NCI-H2107 treated with DMSO at 0.1 percent for 48 hours (cell line): ENCODE results near the gene EIF4E2.
"Not testable (repeated sequence)": the region's sequence is repeated elsewhere in the genome, so short reads cannot be mapped to it uniquely, and the experiment has no call there.

Experiments used
- DNase-seq: peaks from one replicate; lab custom pipeline; 2025; ENCODE audit not compliant: unreplicated experiment; lab: John Stamatoyannopoulos, UW

Gene EIF4E2

DNA sequence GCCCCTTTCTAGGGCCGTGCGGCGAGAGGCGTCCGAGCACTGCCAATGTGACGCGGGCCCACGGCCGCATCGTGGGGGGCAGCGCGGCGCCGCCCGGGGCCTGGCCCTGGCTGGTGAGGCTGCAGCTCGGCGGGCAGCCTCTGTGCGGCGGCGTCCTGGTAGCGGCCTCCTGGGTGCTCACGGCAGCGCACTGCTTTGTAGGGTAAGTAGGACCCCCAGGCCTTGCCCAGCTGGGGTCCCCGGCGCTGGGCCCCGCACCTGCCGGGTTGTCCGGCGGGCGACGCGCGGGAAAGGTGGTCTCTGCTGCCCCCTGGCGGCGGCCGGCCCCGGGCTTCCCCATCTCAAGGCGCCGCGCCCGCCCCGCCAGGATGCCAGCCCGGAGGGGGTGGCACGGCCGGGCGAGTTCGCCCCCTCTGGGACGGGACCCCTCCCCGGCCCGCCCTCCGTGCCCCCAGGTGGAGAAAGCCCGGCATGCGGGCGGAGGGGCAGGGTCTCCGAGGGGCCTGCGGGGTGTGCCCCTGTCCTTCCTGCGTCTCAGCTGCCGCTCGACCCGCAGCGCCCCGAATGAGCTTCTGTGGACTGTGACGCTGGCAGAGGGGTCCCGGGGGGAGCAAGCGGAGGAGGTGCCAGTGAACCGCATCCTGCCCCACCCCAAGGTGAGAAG lies 28.4 kb upstream of the EIF4E2 start:
- DNase-seq = no peak

DNA sequence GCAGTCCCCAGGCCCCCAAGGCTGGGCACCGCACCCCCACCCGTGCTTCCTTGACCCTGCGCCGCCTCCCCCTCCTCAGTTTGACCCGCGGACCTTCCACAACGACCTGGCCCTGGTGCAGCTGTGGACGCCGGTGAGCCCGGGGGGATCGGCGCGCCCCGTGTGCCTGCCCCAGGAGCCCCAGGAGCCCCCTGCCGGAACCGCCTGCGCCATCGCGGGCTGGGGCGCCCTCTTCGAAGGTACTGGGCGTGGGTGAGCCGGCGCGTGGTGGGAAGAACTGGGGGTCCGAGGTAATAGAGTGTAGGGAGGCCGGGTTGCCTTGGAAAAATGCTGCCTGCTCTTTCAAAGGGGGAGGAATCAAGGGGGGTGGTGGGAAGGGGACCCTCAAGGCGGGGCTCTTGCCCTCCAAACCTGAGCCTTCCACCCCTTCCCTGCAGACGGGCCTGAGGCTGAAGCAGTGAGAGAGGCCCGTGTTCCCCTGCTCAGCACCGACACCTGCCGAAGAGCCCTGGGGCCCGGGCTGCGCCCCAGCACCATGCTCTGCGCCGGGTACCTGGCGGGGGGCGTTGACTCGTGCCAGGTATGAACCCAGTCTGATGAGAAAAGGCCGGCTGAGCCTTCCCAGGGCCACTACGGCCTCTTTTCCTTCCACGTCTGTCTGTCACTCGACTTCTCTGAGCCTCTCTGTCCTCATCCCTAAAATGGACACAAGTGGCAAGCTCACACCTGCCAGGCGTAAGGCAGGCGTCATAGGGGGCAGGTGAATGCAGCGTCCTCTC lies 27.7 kb upstream of the EIF4E2 start:
- DNase-seq = no peak

DNA sequence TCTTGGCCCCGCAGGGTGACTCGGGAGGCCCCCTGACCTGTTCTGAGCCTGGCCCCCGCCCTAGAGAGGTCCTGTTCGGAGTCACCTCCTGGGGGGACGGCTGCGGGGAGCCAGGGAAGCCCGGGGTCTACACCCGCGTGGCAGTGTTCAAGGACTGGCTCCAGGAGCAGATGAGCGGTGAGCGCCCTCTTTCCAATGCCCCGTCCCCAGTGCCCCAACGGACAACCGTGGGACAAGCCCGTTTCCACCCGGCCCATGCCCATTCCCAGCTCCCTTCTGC lies 27.1 kb upstream of the EIF4E2 start:
- DNase-seq = no peak

DNA sequence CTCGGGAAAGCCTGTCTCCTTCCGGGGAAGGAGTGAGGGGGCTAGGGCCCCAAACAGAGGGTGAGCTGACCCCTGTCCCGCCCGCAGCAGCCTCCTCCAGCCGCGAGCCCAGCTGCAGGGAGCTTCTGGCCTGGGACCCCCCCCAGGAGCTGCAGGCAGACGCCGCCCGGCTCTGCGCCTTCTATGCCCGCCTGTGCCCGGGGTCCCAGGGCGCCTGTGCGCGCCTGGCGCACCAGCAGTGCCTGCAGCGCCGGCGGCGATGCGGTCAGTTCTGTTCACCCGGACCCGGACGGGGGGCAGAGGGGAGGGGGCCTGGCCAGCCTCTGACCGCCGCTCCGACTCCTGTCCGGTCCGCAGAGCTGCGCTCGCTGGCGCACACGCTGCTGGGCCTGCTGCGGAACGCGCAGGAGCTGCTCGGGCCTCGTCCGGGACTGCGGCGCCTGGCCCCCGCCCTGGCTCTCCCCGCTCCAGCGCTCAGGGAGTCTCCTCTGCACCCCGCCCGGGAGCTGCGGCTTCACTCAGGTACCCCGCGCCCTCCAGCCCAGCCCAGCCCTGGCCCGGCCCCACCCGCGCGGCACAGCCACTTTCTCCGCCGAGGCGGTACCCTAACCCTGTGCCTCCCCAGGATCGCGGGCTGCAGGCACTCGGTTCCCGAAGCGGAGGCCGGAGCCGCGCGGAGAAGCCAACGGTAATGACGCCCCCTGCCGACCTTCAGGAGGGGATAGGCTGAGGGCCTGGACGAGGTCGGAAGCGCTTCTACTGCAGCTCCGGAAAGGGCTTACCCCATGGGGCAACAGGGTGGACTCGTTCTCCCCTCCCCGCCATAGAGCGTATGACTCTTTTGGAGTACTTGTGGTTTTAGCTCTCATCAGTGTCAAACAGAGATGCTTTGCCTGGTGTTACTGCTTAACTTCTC lies 26.5 kb upstream of the EIF4E2 start:
- DNase-seq = no peak

DNA sequence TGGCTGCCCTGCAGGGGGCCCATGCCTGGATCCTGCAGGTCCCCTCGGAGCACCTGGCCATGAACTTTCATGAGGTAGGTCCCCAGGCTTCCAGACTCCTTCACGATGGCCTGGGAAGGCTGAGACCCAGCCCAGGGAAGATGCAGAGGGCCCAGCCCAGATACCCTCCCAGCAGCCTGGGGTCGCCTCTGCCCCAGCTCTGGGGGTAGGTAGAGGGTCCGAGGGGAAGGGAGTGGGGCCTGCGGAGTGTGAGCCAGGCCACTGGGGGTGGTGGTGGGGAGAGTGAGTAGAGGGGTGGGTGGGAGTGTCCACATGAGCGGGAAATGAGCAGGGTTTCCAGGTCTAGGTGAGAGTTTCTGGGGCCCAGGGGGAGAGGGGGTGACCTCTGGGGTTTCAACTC lies 25.7 kb upstream of the EIF4E2 start:
- DNase-seq = no peak

DNA sequence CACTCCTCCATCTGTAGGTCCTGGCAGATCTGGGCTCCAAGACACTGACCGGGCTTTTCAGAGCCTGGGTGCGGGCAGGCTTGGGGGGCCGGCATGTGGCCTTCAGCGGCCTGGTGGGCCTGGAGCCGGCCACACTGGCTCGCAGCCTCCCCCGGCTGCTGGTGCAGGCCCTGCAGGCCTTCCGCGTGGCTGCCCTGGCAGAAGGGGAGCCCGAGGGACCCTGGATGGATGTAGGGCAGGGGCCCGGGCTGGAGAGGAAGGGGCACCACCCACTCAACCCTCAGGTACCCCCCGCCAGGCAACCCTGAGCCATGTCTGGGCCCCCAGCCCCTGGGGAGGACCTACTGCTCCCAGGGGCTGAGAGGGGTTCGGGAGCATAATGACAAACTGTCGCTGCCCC lies 25.3 kb upstream of the EIF4E2 start:
- DNase-seq = no peak

DNA sequence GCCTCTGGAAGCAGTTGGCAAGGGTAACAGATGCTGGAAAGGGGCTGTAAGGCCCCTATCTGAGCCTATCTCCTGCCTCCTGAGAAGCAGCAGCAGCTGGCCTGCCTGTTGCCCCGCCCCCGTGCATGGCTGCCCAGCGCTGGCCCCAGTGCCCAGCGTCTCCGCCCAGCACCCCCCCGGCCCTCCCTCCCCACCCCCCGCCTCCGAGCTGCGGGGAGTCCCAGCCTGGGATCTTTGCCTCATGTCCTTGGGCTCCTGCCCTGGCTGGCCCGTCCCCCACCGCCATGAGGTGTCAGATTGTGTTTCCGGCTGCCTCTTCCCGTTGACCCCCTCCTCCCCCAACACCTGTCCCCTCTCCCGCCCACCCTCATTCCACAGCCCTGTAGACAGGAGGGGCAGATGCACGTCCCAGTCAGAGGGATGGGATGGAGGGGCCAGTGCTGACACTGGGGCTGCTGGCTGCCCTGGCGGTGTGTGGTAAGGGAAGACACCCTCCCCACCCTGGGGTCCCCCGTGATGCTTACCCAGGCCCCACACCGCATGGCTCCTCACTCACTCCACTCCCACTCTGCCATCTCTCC lies 24.6 kb upstream of the EIF4E2 start, which contains the start of gene CHRND:
TSS of gene CHRND (plus strand) at position 370 of the 581 bp plus-strand sequence. CDS start at position 426, 56 bp downstream.
- no peak for DNase-seq

DNA sequence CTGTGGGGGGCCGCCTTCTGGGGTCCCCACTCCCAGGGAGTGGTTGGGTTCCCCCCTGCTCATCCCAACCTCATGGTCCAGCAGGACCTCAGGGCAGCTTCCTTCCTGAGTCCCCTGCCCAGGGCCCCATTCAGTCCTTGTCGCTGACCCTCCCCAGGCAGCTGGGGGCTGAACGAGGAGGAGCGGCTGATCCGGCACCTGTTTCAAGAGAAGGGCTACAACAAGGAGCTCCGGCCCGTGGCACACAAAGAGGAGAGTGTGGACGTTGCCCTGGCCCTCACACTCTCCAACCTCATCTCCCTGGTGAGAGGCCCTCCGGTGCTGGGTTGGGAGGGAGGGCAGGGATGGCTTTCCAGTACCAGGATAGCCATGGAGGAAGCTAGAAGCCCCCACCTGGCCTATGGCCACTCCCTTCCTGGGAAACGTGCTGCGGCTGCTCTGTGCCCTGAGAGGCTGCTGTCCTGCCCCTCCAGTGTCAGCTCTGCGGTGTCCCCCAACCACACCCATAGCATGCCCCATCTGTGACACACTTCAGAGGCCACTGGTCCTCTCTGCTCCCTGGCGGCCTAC lies 24.0 kb upstream of the EIF4E2 start:
- no peak for DNase-seq

DNA sequence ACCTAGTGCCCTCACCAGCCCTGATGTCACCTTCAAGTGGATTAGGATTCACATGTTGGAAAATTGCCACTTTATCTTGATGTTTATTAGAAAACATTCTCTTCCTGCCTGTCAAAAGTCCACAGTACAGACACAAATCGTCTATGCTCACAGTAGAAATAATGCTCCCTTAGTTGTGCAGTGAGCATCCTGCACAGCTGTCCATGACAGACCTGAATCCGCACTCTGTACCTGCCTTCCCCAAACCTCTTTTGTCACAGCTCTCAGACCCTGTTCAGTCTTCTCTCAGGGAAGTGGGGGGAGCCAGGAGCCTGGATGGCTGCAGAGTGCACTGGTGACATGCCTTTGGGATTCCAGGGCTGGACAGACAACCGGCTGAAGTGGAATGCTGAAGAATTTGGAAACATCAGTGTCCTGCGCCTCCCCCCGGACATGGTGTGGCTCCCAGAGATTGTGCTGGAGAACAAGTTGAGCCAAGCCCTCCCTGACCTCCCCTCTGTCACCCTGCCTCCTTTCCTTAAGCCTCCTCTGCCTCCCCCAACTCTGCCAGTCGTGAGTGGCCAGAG lies 22.5 kb upstream of the EIF4E2 start:
- DNase-seq = no peak

DNA sequence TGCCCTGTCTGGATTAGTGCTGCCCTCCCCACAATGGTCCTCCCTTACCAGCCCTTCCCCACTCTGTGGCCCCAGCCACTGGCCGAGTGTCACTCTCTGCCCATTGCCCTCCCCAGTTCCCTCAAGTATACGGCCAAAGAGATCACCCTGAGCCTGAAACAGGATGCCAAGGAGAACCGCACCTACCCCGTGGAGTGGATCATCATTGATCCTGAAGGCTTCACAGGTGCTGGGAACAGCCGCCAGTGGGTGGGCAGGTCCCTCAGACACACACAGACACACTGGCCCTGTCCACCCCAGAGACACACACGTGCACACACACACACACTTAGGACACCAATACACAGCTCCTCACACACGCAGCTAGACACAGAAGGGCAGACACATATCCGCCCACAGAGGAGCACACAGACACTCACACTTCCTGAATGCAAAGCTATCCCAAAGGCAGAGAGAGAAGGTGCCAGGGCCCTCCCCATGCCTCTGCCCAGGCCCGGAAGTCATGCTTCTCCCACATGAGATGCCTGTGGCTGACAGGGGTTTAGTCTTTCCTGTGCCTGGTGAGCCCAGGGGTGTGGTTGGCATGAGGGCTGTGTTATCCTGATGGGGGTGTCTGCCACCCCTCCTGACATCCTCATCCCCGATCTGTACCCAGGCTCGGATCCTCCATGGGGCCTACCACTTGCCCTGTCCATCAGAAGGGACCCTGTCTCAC lies 21.6 kb upstream of the EIF4E2 start:
- DNase-seq = no peak

DNA sequence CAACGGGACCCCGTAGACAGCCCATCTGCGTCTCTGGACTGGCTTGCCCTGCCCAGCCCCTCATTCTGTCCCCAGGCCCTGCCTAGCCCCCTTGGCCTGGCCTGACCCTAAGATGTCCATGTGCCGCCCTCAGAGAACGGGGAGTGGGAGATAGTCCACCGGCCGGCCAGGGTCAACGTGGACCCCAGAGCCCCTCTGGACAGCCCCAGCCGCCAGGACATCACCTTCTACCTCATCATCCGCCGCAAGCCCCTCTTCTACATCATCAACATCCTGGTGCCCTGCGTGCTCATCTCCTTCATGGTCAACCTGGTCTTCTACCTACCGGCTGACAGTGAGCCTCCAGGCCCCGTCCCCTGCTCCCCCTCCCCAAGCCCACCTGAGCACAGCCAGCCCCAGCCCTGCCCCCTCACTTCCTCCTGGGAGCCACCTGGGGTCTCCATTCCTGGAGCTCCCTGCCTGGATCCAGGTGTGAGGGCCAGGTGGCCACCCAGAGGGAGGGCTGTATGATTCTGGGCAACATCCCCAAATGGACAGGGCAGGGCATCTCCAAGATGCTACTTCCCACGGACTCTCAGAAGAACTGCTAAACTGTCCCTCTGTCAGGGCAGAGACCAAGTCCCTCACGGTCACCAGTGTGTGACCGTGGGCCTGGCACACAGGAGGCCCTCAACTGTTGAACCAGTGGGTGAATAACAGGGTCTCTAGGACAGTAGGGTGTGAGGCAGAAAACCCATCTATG lies 20.5 kb upstream of the EIF4E2 start:
- no peak for DNase-seq

DNA sequence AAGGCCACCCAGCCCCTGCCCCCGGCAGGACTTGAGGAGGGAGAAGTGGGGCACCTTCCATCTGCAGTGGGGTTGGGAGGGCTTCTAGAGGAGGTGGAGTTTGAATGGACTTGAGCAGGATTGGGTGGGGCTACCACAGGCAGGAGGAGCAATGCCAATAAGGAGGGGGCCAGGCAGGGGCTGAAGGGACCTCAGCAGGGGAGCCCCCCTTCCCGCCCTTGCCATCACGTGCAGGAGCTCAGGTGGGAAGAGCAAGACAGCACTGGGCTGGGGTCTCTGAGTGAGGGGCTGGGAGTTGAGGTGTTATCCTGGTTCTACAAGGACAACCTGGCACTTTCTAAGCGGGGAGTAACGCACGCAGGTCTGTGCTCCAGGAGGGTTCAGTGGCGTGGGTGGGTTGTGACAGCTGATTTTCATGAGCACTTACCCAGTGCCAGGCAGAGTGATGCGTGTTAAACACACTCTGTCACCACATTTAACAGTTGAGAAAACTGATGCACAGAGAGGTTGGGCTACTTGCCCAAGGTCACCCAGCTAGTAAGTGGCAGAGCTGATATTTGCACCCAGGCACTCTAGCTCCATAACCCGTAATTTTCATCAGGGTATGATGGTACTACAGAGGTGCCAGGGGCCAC lies 19.7 kb upstream of the EIF4E2 start:
- DNase-seq = no peak

DNA sequence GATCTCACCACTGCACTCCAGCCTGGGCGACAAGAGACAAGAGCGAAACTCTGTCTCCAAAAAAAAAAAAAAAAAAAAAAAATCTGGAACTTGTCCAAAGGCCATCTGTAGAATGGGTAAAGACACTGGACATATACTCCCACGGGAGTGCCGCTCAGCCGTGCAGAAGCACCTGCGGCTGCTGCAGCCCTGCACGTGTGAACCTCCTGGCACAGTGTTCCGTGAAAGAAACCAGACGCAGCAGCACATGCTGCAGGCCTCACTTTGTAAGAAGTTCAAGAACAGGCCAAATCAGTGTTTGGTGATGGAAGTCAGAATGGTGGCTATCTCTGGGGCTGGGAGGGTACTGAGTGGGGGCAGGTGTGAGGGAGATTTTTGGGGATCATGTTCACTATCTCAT lies 18.1 kb upstream of the EIF4E2 start:
- DNase-seq = no peak

DNA sequence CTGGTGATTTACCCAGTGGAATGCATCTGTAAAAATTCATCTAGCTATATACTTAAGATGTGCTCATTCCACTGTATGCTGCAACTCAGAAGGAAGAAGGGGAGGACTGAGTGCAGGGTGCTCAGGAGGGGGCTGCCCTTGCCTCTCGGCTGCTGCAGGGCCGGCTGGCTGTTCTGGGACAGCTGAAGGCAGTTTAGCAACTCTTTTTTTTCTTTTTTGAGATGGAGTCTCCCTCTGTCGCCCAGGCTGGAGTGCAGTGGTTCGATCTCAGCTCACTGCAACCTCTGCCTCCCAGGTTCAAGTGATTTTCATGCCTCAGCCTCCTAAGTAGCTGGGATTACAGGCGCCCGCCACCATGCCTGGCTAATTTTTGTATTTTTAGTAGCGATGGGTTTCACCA lies 17.7 kb upstream of the EIF4E2 start:
- DNase-seq = not testable (repeated sequence)

DNA sequence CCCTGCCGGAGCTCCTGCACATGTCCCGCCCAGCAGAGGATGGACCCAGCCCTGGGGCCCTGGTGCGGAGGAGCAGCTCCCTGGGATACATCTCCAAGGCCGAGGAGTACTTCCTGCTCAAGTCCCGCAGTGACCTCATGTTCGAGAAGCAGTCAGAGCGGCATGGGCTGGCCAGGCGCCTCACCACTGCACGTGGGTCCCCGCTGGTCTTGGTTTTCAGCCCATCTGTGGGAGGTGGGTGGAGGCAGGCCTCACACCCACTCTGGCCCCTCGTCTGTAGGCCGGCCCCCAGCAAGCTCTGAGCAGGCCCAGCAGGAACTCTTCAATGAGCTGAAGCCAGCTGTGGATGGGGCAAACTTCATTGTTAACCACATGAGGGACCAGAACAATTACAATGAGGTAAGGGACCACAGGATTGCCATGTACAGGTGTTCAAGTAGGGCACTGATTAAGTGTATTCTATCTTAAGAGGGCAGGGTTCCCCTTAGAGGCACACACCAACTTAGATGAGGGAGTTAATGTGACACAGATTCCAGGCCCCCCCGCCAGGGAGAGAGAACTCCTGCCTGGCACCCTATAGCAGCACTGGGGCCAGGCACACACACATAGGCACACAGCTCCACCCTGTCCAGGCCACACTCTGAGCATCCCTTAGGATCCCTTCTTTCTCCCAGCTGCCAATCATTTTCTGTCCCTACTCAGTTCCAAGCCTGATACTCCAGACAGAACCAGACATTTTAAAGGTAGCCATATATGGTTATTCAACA lies 16.4 kb upstream of the EIF4E2 start:
- no peak for DNase-seq

DNA sequence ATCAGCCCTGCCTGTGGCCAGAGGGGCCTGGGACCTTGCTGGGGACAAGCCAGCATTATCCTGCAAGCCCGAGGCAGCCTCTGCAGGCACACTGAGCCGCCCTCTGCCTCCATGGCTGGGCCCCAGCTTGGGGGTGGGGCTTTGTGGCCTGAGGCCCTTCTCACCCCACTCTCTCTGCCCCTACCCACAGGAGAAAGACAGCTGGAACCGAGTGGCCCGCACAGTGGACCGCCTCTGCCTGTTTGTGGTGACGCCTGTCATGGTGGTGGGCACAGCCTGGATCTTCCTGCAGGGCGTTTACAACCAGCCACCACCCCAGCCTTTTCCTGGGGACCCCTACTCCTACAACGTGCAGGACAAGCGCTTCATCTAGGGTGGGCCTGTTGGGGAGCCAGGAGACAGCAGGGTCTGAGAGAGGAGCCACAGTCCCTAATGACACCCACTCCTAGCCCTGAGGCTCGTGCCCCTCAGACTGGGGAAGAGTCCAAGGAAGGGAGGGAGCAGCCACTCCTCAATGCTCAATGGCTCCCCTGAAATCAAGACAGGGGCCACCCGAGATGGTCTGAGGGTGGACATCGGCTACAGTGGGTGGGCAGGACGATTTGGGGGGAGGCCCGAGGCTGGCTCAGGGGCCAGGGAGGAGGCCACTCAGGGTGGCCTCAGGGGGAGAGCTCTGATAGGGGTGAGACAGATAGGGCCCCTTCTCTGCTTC lies 15.4 kb upstream of the EIF4E2 start:
- no peak for DNase-seq

DNA sequence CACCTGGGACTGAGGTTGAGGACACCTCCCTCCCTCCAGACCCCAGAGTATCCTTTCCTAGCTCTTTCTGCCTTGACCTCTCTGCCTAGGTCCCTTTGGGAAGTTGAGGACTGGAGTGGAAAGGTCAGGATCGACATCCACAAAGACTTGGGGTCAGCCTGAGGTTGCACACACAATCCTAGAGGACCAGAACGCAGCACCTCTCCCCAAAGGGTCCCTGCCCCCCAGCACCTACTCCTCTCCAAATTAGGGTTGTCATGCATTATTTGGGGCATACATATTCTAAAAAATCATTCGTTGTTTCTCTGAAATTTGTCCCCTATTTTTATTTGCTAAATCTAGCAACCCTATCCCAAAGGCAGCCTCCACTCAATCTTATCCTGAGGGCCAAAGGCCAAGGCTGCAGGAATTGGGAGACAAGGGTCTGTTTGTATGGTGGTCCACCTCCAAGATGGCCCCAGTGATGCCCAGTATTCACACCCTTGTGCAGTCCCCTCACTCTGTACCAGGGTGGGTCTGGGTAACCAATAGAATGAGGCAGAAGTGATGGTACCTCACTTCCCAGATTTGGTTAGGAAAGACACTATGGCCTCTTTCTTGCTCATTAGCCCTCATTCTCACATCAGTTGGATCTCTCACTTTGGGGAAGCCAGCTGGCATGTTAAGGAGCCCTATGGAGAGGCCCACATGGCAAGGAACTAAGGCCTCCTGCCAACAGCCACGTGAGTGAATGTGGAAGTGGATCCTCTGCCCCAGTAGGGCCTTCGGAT lies 14.5 kb upstream of the EIF4E2 start:
- no peak for DNase-seq
